ENCODE measurements around the gene TSPAN3. TPM values are rescaled to one million over a fixed set of nuclear protein-coding genes. Genes with fewer than 3 reads are reported as not detected.

Gene TSPAN3
- total RNA-seq, 1 experiment from 2014 or later = 404 TPM

DNA sequence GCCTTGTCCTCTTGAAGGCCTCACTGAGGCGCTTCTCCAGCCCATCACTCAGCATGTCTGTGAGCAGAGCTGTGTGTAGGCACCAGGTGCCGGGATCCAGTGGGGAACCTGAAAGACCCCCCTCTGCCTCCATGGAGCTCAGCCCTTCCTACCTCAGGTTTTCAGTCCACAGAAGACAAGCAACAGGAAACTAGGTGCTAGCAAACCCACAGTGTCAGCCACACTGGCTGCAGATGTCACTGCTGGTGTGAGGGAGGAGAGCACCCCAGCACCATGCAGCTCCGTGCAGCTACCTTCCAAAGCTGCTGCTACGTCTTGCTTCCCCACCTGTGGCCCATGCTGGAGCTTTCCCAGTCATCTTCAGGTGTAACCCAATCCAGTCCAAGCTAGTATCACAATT is 58.0 kb downstream of the TSPAN3 start:
- CTCF ChIA-PET = no interaction called here
- no peaks in the 10 kb centered on the region for H3K4me1 Mint-ChIP-seq (ENCODE audit: low read depth, unreplicated experiment)
- peaks cover 85% of the 10 kb centered on the region for H3K27me3 Mint-ChIP-seq (ENCODE audit: unreplicated experiment)
- H3K9me3 Mint-ChIP-seq (ENCODE audit: low read depth, unreplicated experiment) = no peaks in the 10 kb centered on the region
- no peak for DNase-seq
- no peak overlapping the region for H3K4me3 Mint-ChIP-seq (ENCODE audit: low read depth, unreplicated experiment)
- no peak overlapping the region for H3K27ac Mint-ChIP-seq (ENCODE audit: unreplicated experiment)
- TF ChIP-seq CTCF (IDR thresholded peaks at IDR 0.05; ENCODE audit: unreplicated experiment) = no peak
- peaks cover 5% of the 10 kb centered on the region for H3K36me3 Mint-ChIP-seq (ENCODE audit: insufficient read depth, unreplicated experiment)
- intact Hi-C loops (cut with micrococcal nuclease; ENCODE audit: unreplicated experiment) = no loop called here
- no TSS peak for BruUV-seq (replicated peaks)

DNA sequence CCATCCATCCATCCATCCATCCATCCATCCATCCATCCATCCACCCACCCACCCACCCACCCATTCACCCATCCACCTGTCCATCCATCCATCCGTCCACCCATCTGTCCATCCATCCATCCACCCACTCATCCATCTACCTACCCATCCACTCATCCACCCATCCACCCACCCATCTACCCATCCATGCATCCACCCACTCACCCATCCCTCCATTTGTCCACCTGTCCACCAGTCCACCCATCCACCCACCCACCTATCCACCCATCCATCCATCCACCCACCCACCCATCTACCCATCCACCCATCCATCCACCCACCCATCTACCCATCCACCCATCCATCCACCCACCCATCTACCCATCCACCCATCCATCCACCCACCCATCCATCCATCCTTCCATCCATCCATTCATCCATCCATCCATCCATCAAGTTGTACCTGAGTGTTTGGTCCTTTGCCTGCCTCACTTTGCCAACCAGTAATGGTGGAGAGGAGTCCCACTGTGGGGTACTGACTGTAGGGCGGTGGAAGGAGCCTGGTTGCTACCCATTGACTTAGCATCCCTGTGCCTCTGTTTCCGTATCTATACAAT is 58.7 kb downstream of the TSPAN3 start:
- BruUV-seq (replicated peaks) = no TSS peak
- Mint-ChIP-seq H3K4me1 (ENCODE audit: low read depth, unreplicated experiment) (no peaks in the 10 kb centered on the region), H3K36me3 (ENCODE audit: insufficient read depth, unreplicated experiment) (peaks cover 5% of the 10 kb centered on the region), H3K9me3 (ENCODE audit: low read depth, unreplicated experiment) (no peaks in the 10 kb centered on the region), H3K27ac (ENCODE audit: unreplicated experiment) (no peak overlapping the region), H3K27me3 (ENCODE audit: unreplicated experiment) (peaks cover 78% of the 10 kb centered on the region), H3K4me3 (ENCODE audit: low read depth, unreplicated experiment) (no peak overlapping the region)
- DNase-seq = no peak
- CTCF ChIA-PET = no interaction called here
- TF ChIP-seq CTCF (IDR thresholded peaks at IDR 0.05; ENCODE audit: unreplicated experiment) = no peak
- intact Hi-C loops (cut with micrococcal nuclease; ENCODE audit: unreplicated experiment) = no loop called here

DNA sequence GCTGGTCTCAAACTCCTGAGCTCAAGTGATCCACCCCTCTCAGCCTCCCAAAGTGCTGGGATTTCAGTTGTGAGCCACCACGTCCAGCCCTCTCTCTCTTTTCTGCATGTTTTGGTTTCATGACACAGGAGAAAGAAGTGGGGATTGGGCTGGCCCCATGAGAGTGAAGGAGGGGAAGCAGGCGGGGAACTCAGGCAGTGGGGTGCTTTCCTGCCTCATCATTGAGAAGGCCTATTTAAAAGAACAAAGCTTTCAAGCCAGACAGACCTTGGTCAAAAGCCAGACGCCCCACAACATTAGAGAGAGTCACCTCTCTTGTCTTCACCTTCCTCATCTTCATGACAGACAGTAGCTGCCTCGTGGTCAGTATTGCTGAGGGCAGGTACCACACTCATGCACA is 60.1 kb downstream of the TSPAN3 start:
- peaks cover 77% of the 10 kb centered on the region for H3K27me3 Mint-ChIP-seq (ENCODE audit: unreplicated experiment)
- no peak overlapping the region for H3K27ac Mint-ChIP-seq (ENCODE audit: unreplicated experiment)
- CTCF ChIA-PET = no interaction called here
- peaks cover 5% of the 10 kb centered on the region for H3K36me3 Mint-ChIP-seq (ENCODE audit: insufficient read depth, unreplicated experiment)
- DNase-seq = no peak
- intact Hi-C loops (cut with micrococcal nuclease; ENCODE audit: unreplicated experiment) = no loop called here
- TF ChIP-seq CTCF (IDR thresholded peaks at IDR 0.05; ENCODE audit: unreplicated experiment) = no peak
- H3K9me3 Mint-ChIP-seq (ENCODE audit: low read depth, unreplicated experiment) = no peaks in the 10 kb centered on the region
- no TSS peak for BruUV-seq (replicated peaks)
- H3K4me3 Mint-ChIP-seq (ENCODE audit: low read depth, unreplicated experiment) = no peak overlapping the region
- H3K4me1 Mint-ChIP-seq (ENCODE audit: low read depth, unreplicated experiment) = no peaks in the 10 kb centered on the region

DNA sequence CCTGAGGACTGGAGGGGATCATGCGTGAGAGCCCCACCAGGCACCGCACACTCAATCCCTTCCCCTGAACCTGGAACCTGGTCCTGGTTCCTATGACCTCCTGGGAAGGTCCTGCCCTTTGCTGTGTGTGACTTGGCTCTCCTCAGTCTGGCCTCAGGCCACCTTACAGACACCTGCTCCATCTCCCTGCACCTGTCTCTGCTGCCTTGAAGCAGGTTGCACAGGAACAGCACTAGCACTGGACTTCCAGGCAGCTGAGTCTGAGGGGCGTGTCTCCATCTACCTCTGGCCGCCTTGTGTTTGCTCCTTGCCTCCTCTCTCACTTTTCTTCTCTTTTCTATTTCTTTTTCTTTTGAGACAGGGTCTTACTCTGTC is 60.6 kb downstream of the TSPAN3 start:
- DNase-seq = no peak
- TF ChIP-seq CTCF (IDR thresholded peaks at IDR 0.05; ENCODE audit: unreplicated experiment) = no peak
- intact Hi-C loops (cut with micrococcal nuclease; ENCODE audit: unreplicated experiment) = no loop called here
- CTCF ChIA-PET = no interaction called here
- Mint-ChIP-seq H3K27ac (ENCODE audit: unreplicated experiment) (no peak overlapping the region), H3K36me3 (ENCODE audit: insufficient read depth, unreplicated experiment) (peaks cover 5% of the 10 kb centered on the region), H3K4me1 (ENCODE audit: low read depth, unreplicated experiment) (no peaks in the 10 kb centered on the region), H3K4me3 (ENCODE audit: low read depth, unreplicated experiment) (no peak overlapping the region), H3K27me3 (ENCODE audit: unreplicated experiment) (peaks cover 77% of the 10 kb centered on the region), H3K9me3 (ENCODE audit: low read depth, unreplicated experiment) (no peaks in the 10 kb centered on the region)
- BruUV-seq (replicated peaks) = no TSS peak

Measured in Calu3 (cell line).